Dendritic cell treated with granulocyte-macrophage colony-stimulating factor and Interleukin-4, amounts not matched to agents 40 ng/mL and 50 ng/mL, for 4 days (primary cell): ENCODE measurements around the gene CPE.
"Not testable (repeated sequence)": the region's sequence is repeated elsewhere in the genome, so short reads cannot be mapped to it uniquely, and the experiment has no call there.

Source experiments
- H3K27ac Mint-ChIP-seq: one replicate; pipeline ENCODE4 v1.8.0; 2022; ENCODE audit warnings: mild to moderate bottlenecking, mixed read lengths
- H3K27me3 Mint-ChIP-seq: one replicate; pipeline ENCODE4 v1.8.0; 2022; ENCODE audit warnings: mild to moderate bottlenecking, mixed read lengths
- H3K36me3 Mint-ChIP-seq: one replicate; pipeline ENCODE4 v1.8.0; 2022; ENCODE audit warnings: low read depth, mixed read lengths
- H3K4me1 Mint-ChIP-seq: one replicate; pipeline ENCODE4 v1.8.0; 2022; ENCODE audit warnings: low read depth, mixed read lengths
- H3K4me3 Mint-ChIP-seq: one replicate; pipeline ENCODE4 v1.8.0; 2022; ENCODE audit warnings: mild to moderate bottlenecking, moderate library complexity, mixed read lengths
- H3K9me3 Mint-ChIP-seq: one replicate; pipeline ENCODE4 v1.8.0; 2022; ENCODE audit warnings: mixed read lengths
- intact Hi-C: fragments of 100-400 bp; cut with micrococcal nuclease; formaldehyde crosslinking; loops from one replicate; pipeline ENCODE4 v1.15.0; 2022

Gene CPE

DNA sequence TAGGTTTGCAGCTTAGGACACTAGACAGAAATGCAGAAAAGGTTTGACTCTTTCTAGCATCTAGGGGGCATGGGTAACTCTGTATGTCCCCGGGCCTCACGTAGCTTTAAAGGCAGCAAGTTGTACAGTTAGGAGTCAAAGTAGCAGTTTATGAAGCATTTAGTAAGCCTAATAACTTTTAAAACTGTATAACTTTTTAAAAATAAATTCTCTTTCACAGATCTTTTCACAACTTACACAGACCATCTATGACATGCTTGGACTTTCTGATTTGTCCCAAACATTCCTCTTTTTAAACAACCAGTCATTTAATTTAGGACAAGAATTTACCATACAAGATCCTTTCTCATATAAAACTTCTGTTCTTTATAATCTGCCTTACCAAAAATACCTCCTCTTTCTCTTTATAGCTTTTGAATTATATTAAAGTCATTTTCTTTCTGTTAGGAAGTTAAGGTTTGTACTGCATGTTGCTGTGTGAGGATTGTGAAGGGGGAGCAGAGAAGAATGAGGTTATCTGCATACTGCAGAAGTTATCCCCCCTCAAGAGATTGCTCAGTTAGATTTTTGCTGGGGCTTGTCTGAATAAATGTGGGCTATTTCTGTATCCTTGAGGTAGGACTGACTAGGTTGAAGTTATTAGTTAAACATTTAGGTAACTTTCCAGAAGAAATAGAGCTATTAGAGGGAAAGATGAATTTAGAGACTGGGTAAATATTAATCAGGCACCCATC, 94.3 kb downstream of the CPE start:
- no peaks in the 10 kb centered on the region for H3K4me1 Mint-ChIP-seq
- intact Hi-C loops, result no loop called here
- H3K4me3 Mint-ChIP-seq, result no peak overlapping the region
- peaks cover 35% of the 10 kb centered on the region for H3K9me3 Mint-ChIP-seq
- no peak overlapping the region for H3K27ac Mint-ChIP-seq
- no peaks in the 10 kb centered on the region for H3K27me3 Mint-ChIP-seq
- H3K36me3 Mint-ChIP-seq, result no peaks in the 10 kb centered on the region

- H3K27ac Mint-ChIP-seq, result no peak overlapping the region
- no peaks in the 10 kb centered on the region for H3K27me3 Mint-ChIP-seq
- H3K36me3 Mint-ChIP-seq, result no peaks in the 10 kb centered on the region
- H3K9me3 Mint-ChIP-seq, result peaks cover 35% of the 10 kb centered on the region
- intact Hi-C loops, result no loop called here
- no peak overlapping the region for H3K4me3 Mint-ChIP-seq
- H3K4me1 Mint-ChIP-seq, result no peaks in the 10 kb centered on the region
These were observed 96.2 kb downstream of the CPE start for GRCh38 chr4:165474784-165475705.

DNA sequence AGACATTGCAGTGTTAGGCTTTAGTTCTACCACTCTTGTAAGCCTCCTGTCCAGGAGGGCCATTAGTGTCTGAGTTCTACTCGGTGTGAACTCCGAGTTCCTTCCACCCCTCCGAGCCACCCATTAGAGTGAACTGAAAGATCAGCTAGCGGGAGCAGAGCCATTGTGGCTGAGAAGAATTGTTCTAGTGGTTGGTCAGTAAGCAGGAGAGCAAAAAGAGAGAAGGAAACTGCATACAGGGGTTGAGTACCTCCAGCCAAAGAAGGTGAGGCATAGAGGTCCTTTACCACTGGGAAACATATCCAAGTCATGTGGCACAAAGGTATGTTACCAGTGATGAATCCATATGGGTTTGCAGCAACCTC, 96.9 kb downstream of the CPE start:
- Mint-ChIP-seq H3K27me3 (no peaks in the 10 kb centered on the region), H3K27ac (no peak overlapping the region), H3K9me3 (peaks cover 32% of the 10 kb centered on the region), H3K4me3 (no peak overlapping the region), H3K36me3 (no peaks in the 10 kb centered on the region), H3K4me1 (no peaks in the 10 kb centered on the region)
- intact Hi-C loops, result no loop called here

- Mint-ChIP-seq H3K36me3 (no peaks in the 10 kb centered on the region), H3K27me3 (no peaks in the 10 kb centered on the region), H3K4me1 (no peaks in the 10 kb centered on the region), H3K4me3 (no peak overlapping the region), H3K9me3 (peaks cover 28% of the 10 kb centered on the region), H3K27ac (no peak overlapping the region)
- intact Hi-C loops, result no loop called here
These were observed 97.6 kb downstream of the CPE start for GRCh38 chr4:165476214-165477098.

- intact Hi-C loops, result no loop called here
- Mint-ChIP-seq H3K4me3 (no peak overlapping the region), H3K27me3 (no peaks in the 10 kb centered on the region), H3K4me1 (no peaks in the 10 kb centered on the region), H3K9me3 (peaks cover 28% of the 10 kb centered on the region), H3K36me3 (no peaks in the 10 kb centered on the region), H3K27ac (no peak overlapping the region)
These were observed 99.0 kb downstream of the CPE start for GRCh38 chr4:165477799-165478198.

DNA sequence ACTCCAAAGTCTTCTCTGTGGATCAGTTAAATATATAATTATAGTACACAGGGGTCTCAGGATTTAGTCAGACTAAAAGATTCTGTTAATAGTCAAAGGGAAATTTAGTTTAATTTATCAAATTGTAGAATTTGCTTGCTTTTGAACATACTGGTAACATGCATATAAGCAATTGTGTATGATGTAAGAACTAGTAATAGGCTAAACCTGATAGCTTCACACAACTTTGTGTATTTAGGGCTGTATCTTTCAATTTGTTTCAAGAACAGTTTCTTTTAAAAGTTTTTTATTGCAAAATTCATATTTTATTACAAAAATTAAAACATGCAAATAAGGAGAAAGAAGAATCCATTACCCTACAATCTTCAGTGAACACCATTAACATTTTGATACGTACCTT, 99.5 kb downstream of the CPE start:
- no peaks in the 10 kb centered on the region for H3K27me3 Mint-ChIP-seq
- H3K36me3 Mint-ChIP-seq, result no peaks in the 10 kb centered on the region
- H3K4me3 Mint-ChIP-seq, result no peak overlapping the region
- no peaks in the 10 kb centered on the region for H3K4me1 Mint-ChIP-seq
- intact Hi-C loops, result no loop called here
- H3K9me3 Mint-ChIP-seq, result peaks cover 24% of the 10 kb centered on the region
- no peak overlapping the region for H3K27ac Mint-ChIP-seq

DNA sequence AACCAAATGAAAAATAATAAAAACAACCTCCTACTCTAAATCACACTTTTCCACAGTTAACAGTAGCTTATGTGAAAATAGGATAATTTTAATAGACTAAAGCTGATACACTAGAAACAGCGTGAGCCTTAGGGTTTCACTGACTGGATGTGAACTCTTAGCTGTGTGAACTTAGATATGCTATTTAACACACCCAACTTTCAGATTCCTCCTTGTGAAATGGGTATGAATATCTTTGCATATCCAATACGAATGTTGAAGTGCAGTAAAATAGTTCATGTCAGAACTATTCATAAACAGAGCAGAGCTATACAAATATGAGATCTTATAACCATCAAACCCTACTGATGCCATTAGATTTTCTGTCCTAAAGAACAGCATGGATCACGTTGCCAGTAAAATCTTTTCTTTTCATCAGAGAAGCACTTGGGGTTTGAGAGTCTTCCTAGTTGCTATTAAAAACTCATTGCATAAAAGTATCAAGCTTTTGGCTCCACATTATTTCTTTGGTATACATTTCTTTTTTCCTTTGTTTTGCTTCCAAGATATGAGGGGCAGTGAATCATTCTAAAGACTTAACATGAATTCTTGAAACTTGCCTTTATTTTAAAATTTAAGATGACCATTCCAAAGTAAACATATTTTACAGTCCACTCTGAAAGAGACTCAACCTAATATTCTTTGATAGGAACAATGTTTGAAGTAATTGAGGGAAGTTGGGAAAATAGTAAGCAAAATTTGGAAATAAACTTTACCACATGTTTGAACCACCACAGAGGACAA, 102.4 kb downstream of the CPE start:
- intact Hi-C loops, result no loop called here
- Mint-ChIP-seq H3K27ac (no peak overlapping the region), H3K27me3 (no peaks in the 10 kb centered on the region), H3K4me1 (no peaks in the 10 kb centered on the region), H3K9me3 (no peaks in the 10 kb centered on the region), H3K36me3 (no peaks in the 10 kb centered on the region), H3K4me3 (no peak overlapping the region)

DNA sequence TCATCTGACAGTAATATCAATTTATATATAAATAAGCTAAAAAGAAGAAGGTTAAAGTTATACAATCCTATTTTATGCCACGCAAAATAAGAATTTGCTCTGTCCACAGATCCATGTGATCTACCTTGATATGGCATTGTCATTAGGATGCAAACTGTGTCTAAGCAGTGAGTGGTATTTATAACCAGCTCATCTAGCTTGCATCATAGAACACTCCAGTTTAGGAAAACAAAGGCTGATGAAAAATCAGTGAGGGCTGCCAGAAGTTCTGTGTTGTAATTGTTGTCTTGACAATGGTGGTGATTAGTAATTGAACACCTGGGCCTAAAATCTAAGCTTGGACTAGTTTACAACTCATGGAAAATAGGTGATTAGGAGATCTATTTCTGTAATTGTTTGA, 111.0 kb downstream of the CPE start:
- Mint-ChIP-seq H3K4me1 (peaks cover 5% of the 10 kb centered on the region), H3K27ac (no peak overlapping the region), H3K4me3 (no peak overlapping the region), H3K36me3 (no peaks in the 10 kb centered on the region), H3K27me3 (peaks cover 26% of the 10 kb centered on the region), H3K9me3 (no peaks in the 10 kb centered on the region)
- intact Hi-C loops, result no loop called here

GRCh38 chr4:165492583-165492982, 113.8 kb downstream of the CPE start:
- H3K4me3 Mint-ChIP-seq, H3K4me1 Mint-ChIP-seq, H3K27ac Mint-ChIP-seq, intact Hi-C loops, H3K9me3 Mint-ChIP-seq, H3K36me3 Mint-ChIP-seq: not testable (repeated sequence)
- H3K27me3 Mint-ChIP-seq, result peaks cover 24% of the 10 kb centered on the region

DNA sequence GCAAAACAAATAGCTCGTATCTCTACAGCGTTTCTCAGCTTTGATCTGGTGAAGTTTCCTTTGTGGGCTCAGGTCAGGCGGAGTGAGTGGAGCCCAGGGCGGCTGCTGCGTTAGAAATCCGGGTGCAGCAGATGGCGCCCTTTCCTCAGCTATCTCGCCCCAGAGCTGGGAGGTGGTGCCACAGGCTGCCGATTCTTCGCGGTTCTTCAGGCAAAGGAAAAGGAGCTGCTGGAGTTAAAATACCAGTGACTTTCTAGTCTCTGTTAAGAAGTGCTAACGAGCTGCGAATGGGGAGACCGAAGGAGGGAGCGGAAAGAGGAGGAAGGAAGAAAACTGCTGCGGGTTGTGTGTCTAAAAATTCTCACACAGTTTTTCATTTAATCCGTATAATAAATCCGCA, 114.6 kb downstream of the CPE start:
- intact Hi-C loops, result loop anchor here (1.0 kb wide), 1 partner anchor 599 kb away; no protein-coding TSS in a partner anchor
- Mint-ChIP-seq H3K4me3 (peak overlapping the region; percentile 2), H3K9me3 (no peaks in the 10 kb centered on the region), H3K27ac (no peak overlapping the region), H3K36me3 (no peaks in the 10 kb centered on the region), H3K27me3 (peaks cover 24% of the 10 kb centered on the region), H3K4me1 (peaks cover 5% of the 10 kb centered on the region)

- Mint-ChIP-seq H3K4me3 (no peak overlapping the region), H3K27ac (no peak overlapping the region), H3K36me3 (no peaks in the 10 kb centered on the region), H3K27me3 (peaks cover 2% of the 10 kb centered on the region), H3K4me1 (no peaks in the 10 kb centered on the region), H3K9me3 (no peaks in the 10 kb centered on the region)
- intact Hi-C loops, result no loop called here
These were observed 124.4 kb downstream of the CPE start for GRCh38 chr4:165502916-165503907.

GRCh38 chr4:165504184-165504583, 125.4 kb downstream of the CPE start:
- Mint-ChIP-seq H3K4me3 (no peak overlapping the region), H3K36me3 (no peaks in the 10 kb centered on the region), H3K4me1 (no peaks in the 10 kb centered on the region), H3K27ac (no peak overlapping the region), H3K27me3 (peaks cover 2% of the 10 kb centered on the region), H3K9me3 (no peaks in the 10 kb centered on the region)
- intact Hi-C loops, result no loop called here
